Measurements from ENCODE around the gene ARHGAP23.
A peak's percentile ranks its signal among the peaks of the same experiment; 100 is the strongest.

Gene ARHGAP23

GRCh38 chr17:38554430-38555350 is 126.4 kb downstream of the ARHGAP23 start:
- no peak for DNase-seq

- DNase-seq = no peak
Observed at GRCh38 chr17:38556239-38556638, 128.0 kb downstream of the ARHGAP23 start.

- no peak for DNase-seq
Observed at GRCh38 chr17:38557396-38557795, 129.1 kb downstream of the ARHGAP23 start.

- DNase-seq = peak; percentile 92
Observed at GRCh38 chr17:38557836-38558727, 129.8 kb downstream of the ARHGAP23 start.

- DNase-seq = peak; percentile 46
Observed at GRCh38 chr17:38558728-38559050, 130.4 kb downstream of the ARHGAP23 start.

- DNase-seq = peak; percentile 87
Observed at GRCh38 chr17:38559051-38559879, 131.0 kb downstream of the ARHGAP23 start.

GRCh38 chr17:38559880-38560230 is 131.6 kb downstream of the ARHGAP23 start:
- no peak for DNase-seq

DNA sequence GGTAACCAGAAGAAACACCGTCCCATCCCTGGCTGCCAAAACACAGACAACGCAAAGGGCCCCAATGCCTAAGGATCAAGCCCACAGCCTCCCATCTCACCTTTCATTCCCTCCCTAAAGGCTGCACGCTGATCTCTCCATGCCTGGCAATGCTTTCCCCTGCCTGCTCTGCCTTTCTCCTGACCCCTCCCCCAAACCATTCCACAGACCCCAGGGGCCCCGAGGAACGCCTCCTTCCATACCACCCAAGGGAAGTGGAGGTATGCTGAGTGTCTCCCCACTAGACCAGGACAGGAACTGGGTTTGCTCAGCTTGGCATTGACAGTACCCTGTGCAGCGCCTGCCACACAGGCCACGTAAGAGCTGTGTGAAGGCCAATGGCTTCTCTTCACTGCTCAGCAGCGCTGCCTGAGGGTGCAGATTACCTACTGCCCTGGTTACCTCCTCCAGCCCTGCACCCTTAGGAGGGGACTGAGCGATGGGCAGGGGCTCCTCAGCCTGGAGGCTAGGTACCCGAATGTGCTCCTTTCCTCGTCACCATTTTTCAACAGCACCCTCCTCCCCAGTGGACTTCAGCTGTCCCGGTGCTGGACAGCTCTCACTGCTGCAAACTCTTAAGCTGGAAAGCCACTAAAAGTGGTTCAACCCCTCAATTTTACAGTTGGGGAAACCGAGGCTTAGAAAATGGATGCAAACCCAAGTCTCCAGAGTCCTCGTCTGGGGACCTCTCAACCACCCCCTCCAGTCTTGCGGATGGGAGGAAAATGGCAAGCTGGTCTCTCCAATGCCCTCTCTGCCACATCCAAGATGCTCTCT is 132.4 kb downstream of the ARHGAP23 start:
- DNase-seq = no peak

GRCh38 chr17:38561416-38562214 is 133.4 kb downstream of the ARHGAP23 start:
- no peak for DNase-seq

Data from NCI-H1694 treated with DMSO at 0.1 percent for 48 hours (cell line).